ENCODE results near the gene CYP26B1.

The CYP26B1 gene, protein sequence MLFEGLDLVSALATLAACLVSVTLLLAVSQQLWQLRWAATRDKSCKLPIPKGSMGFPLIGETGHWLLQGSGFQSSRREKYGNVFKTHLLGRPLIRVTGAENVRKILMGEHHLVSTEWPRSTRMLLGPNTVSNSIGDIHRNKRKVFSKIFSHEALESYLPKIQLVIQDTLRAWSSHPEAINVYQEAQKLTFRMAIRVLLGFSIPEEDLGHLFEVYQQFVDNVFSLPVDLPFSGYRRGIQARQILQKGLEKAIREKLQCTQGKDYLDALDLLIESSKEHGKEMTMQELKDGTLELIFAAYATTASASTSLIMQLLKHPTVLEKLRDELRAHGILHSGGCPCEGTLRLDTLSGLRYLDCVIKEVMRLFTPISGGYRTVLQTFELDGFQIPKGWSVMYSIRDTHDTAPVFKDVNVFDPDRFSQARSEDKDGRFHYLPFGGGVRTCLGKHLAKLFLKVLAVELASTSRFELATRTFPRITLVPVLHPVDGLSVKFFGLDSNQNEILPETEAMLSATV

GRCh38 chr2:72147303-72147971 lies at the start of gene CYP26B1:
Gene CYP26B1 (minus strand): TSS chr2:72147862. CDS start chr2:72147834, 28 bp downstream.
- TF ChIP-seq POLR2A (IDR thresholded peaks at IDR 0.05; ENCODE audit: low read depth, low read length) = no peak
- DNase-seq (ENCODE audit: insufficient read length, low spot score) = no peak
- no peak for FAIRE-seq

DNA sequence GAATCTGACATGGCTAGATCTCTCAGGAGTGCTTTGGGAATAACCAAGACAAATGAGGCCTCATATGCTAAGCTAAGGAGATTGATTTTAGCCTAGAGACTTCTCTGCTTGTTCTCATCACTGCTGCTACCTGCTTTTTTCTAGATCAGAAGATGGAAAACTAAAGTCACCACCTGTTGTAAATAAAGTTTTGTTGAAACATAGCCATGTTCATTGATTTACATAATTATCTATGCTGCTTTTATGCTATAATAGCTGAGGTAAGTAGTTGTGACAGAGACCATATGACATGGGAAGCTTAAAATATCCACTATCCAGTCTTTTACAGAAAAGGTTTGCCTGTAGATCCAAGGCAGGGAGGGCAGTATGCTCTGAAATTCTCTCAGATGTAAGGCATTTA lies 46.1 kb upstream of the CYP26B1 start:
- no peak for TF ChIP-seq POLR2A (IDR thresholded peaks at IDR 0.05; ENCODE audit: low read depth, low read length)
- FAIRE-seq (no peak), DNase-seq (ENCODE audit: insufficient read length, low spot score) (no peak)

- TF ChIP-seq POLR2A (IDR thresholded peaks at IDR 0.05; ENCODE audit: low read depth, low read length) = no peak
- FAIRE-seq (no peak), DNase-seq (ENCODE audit: insufficient read length, low spot score) (no peak)
Measured at GRCh38 chr2:72191441-72191840, 43.8 kb upstream of the CYP26B1 start.

GRCh38 chr2:72185206-72185605 lies 37.5 kb upstream of the CYP26B1 start:
- DNase-seq (ENCODE audit: insufficient read length, low spot score) (no peak), FAIRE-seq (no peak)
- no peak for TF ChIP-seq POLR2A (IDR thresholded peaks at IDR 0.05; ENCODE audit: low read depth, low read length)

DNA sequence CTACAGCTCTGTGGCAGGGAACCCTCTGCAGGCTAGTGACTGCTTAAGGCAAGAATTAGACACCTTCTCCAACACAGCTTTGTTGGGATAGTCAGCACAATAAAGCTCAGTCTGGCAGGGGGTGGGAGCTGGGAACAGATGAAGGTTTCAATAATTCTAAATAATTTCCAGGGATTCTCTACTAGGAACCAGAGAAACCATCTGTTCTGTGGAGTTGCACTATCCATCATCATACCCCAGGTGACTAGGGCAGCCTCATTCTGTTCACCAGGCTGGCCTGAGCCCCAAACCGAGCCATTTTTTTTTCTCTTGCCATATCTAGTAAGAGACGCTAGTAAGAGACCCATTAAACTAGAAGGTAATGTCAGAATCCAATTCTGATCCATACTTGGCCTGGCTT lies 35.8 kb upstream of the CYP26B1 start:
- FAIRE-seq = no peak
- no peak for TF ChIP-seq POLR2A (IDR thresholded peaks at IDR 0.05; ENCODE audit: low read depth, low read length)
- DNase-seq (ENCODE audit: insufficient read length, low spot score) = no peak

DNA sequence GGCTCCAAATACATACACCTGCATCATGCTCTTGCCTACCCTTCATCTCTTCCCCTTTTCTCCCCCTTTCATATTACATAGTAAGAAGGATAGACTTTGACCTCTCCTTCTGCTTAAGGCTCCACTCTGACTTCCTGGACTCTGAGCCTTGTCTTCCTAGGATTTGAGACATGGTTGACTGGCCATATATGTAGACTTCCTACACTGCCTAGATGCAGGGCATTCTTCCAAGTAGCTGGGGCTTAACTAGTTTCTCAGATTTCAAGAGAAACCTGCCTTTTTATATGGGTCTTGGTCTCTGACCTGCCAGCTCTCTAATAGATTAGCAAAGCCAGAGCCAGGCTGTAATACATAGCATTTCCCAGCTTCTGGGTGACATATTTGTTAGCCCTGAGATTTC lies 35.4 kb upstream of the CYP26B1 start:
- no peak for FAIRE-seq
- TF ChIP-seq POLR2A (IDR thresholded peaks at IDR 0.05; ENCODE audit: low read depth, low read length) = no peak
- DNase-seq (ENCODE audit: insufficient read length, low spot score) = no peak

DNA sequence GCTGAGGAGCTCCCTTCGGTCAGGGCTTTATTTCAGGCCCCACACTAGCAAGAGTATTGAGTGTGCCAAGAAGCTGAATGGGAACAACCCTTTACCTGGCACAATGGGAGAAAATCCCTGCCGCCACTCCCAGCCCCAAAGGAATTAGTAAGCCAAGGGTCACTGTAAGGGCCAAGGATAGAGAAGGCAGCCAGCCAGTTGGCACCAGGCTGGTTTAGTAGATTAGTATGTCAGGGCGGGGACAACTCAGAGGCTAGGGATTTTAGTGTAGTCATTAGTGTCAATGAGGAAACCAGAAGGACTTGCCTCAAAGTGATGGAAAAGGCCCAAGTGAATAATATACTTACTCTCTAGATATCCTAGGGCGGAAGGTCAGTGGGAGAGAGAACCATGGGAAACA lies 34.9 kb upstream of the CYP26B1 start:
- FAIRE-seq (no peak), DNase-seq (ENCODE audit: insufficient read length, low spot score) (no peak)
- TF ChIP-seq POLR2A (IDR thresholded peaks at IDR 0.05; ENCODE audit: low read depth, low read length) = no peak

DNA sequence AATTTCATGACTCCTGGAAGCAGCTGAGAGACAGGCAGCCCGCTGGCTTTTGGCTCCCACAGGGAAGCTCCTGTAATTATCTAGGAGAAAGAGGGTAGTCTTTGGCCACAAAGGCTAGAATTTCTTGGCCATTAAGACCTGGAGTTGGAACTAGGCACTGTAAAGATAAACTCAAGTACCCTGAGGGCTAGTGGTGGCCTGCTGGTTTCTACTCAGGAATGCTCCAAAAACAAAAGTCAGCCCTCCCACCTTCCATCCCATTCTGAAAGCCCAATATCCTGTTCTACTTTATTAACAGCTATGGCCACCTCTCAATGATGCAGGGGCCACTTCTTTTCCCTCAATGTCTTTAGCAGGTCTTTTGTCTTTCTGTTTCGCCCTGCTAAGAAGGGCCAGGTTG lies 34.0 kb upstream of the CYP26B1 start:
- DNase-seq (ENCODE audit: insufficient read length, low spot score) (no peak), FAIRE-seq (no peak)
- TF ChIP-seq POLR2A (IDR thresholded peaks at IDR 0.05; ENCODE audit: low read depth, low read length) = no peak

DNA sequence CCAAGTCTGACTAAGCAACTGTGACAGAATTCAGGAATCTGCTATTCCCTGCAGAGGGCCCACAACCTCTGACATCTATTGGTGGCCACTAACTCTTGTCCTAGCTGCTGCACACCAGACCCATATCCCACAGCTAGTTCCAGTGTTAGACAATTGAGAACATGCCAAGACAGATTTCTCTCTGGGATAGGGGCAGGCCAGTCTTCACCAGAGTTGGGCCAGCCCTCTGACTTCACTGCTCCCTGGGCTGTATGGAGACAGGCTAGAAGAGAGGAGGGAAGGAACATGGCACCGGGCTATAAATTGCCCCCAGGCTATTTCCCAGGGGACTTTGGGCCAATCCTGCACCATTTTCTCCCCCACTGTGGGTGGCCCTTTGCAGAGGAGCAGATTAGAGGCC lies 32.7 kb upstream of the CYP26B1 start:
- FAIRE-seq (no peak), DNase-seq (ENCODE audit: insufficient read length, low spot score) (no peak)
- TF ChIP-seq POLR2A (IDR thresholded peaks at IDR 0.05; ENCODE audit: low read depth, low read length) = no peak

- FAIRE-seq = no peak
- DNase-seq (ENCODE audit: insufficient read length, low spot score) = no peak
- no peak for TF ChIP-seq POLR2A (IDR thresholded peaks at IDR 0.05; ENCODE audit: low read depth, low read length)
Measured at GRCh38 chr2:72178551-72178950, 30.9 kb upstream of the CYP26B1 start.

- FAIRE-seq = no peak
- TF ChIP-seq POLR2A (IDR thresholded peaks at IDR 0.05; ENCODE audit: low read depth, low read length) = no peak
- DNase-seq (ENCODE audit: insufficient read length, low spot score) = no peak
Measured at GRCh38 chr2:72176281-72176680, 28.6 kb upstream of the CYP26B1 start.

DNA sequence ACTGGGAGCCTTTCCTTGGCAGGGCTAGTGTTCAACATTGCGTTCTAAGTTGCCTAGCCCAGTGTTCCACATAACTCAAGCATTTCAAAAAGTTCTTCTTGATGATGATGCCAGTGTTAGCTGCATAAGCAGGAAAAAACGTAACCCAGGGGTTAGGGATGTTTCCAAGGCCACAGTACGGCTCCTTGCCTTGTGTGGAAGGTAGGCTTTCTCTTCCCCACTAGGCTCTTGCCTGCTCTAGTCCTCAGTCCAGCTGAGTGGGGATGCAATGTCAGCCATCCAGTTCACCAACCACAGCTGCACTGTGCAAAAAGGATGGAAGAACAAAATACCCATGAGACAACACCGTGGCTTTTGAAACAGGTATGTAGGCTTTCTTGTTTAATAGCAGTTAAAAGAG lies 28.0 kb upstream of the CYP26B1 start:
- no peak for DNase-seq (ENCODE audit: insufficient read length, low spot score)
- no peak for FAIRE-seq
- TF ChIP-seq POLR2A (IDR thresholded peaks at IDR 0.05; ENCODE audit: low read depth, low read length) = no peak

GRCh38 chr2:72173640-72174321 lies 26.1 kb upstream of the CYP26B1 start:
- no peak for DNase-seq (ENCODE audit: insufficient read length, low spot score)
- no peak for FAIRE-seq
- no peak for TF ChIP-seq POLR2A (IDR thresholded peaks at IDR 0.05; ENCODE audit: low read depth, low read length)

- DNase-seq (ENCODE audit: insufficient read length, low spot score) (no peak), FAIRE-seq (no peak)
- TF ChIP-seq POLR2A (IDR thresholded peaks at IDR 0.05; ENCODE audit: low read depth, low read length) = no peak
Measured at GRCh38 chr2:72172478-72172877, 24.8 kb upstream of the CYP26B1 start.

All from H54 (cell line).